SJSA1 (cell line): Measurements from ENCODE around the gene CDKN1A. TPM values are rescaled to one million over a fixed set of nuclear protein-coding genes. Genes with fewer than 3 reads are reported as not detected.
"Not testable (repeated sequence)": the region's sequence is repeated elsewhere in the genome, so short reads cannot be mapped to it uniquely, and the experiment has no call there.

Experiments used
- DNase-seq, 2 experiments: peaks; one replicate each; pipeline ENCODE4 v3.0.0-alpha.2; 2015 to 2020; ENCODE audit warnings: low spot score in 2 of 2, low read depth in 1 of 2
- H3K27ac ChIP-seq: fragments of 250-450 bp; sonication (Bioruptor Pico); 2 replicates; pipeline ENCODE4 v1.5.1; 2020; ENCODE audit warnings: mild to moderate bottlenecking, moderate library complexity
- H3K27me3 ChIP-seq: fragments of 250-450 bp; sonication (Bioruptor Pico); replicated peaks from 2 replicates; pipeline ENCODE4 v1.5.1; 2020; ENCODE audit warnings: mild to moderate bottlenecking, moderate library complexity
- H3K36me3 ChIP-seq: fragments of 250-450 bp; sonication (Bioruptor Pico); 2 replicates; pipeline ENCODE4 v1.5.1; 2020; ENCODE audit warnings: mild to moderate bottlenecking
- H3K4me1 ChIP-seq: fragments of 250-450 bp; sonication (Bioruptor Pico); replicated peaks from 2 replicates; pipeline ENCODE4 v1.6.1; 2021; ENCODE audit warnings: mild to moderate bottlenecking
- H3K4me3 ChIP-seq: fragments of 250-450 bp; sonication (Bioruptor Pico); 2 replicates; pipeline ENCODE4 v1.5.1; 2020; ENCODE audit warnings: mild to moderate bottlenecking
- H3K9me3 ChIP-seq: fragments of 250-450 bp; sonication (Bioruptor Pico); replicated peaks from 2 replicates; pipeline ENCODE4 v1.5.1; 2020; ENCODE audit warnings: mild to moderate bottlenecking
- total RNA-seq: library from RNA; depleted of rRNA; stranded (reverse); fragments of >200 nt; shearing (Covaris generic); gene quantifications from 2 replicates; pipeline ENCODE4 v1.2.3, GENCODE V29; 2014

Gene CDKN1A
- total RNA-seq, 1 experiment from 2014 or later, result 133 TPM

- no peaks in the 10 kb centered on the region for H3K36me3 ChIP-seq
- no peaks in the 10 kb centered on the region for H3K9me3 ChIP-seq
These were observed 39.5 kb downstream of the CDKN1A start for GRCh38 chr6:36717871-36718540.

GRCh38 chr6:36718560-36718959, 40.0 kb downstream of the CDKN1A start:
- DNase-seq, result no peak
- Histone ChIP-seq H3K4me1 (no peaks in the 10 kb centered on the region), H3K4me3 (no peak overlapping the region), H3K27ac (no peak overlapping the region), H3K27me3 (no peaks in the 10 kb centered on the region), H3K9me3 (no peaks in the 10 kb centered on the region), H3K36me3 (no peaks in the 10 kb centered on the region)

More at GRCh38 chr6:36717871-36718540, 39.5 kb downstream of the CDKN1A start:
- DNase-seq, result no peak
- no peak overlapping the region for H3K4me3 ChIP-seq
- no peaks in the 10 kb centered on the region for H3K4me1 ChIP-seq
- H3K27me3 ChIP-seq, result no peaks in the 10 kb centered on the region
- no peak overlapping the region for H3K27ac ChIP-seq

- no peak overlapping the region for H3K4me3 ChIP-seq
- no peaks in the 10 kb centered on the region for H3K4me1 ChIP-seq
- H3K36me3 ChIP-seq, result no peaks in the 10 kb centered on the region
- no peaks in the 10 kb centered on the region for H3K27me3 ChIP-seq
- DNase-seq, result no peak
- no peak overlapping the region for H3K27ac ChIP-seq
- no peaks in the 10 kb centered on the region for H3K9me3 ChIP-seq
These were observed 40.6 kb downstream of the CDKN1A start for GRCh38 chr6:36719126-36719525.

- Histone ChIP-seq H3K4me1 (no peaks in the 10 kb centered on the region), H3K27ac (no peak overlapping the region), H3K9me3 (no peaks in the 10 kb centered on the region), H3K27me3 (no peaks in the 10 kb centered on the region), H3K4me3 (no peak overlapping the region), H3K36me3 (no peaks in the 10 kb centered on the region)
- DNase-seq, result no peak
These were observed 42.0 kb downstream of the CDKN1A start for GRCh38 chr6:36720251-36721141.

GRCh38 chr6:36721369-36722140, 43.0 kb downstream of the CDKN1A start:
- Histone ChIP-seq H3K36me3 (no peaks in the 10 kb centered on the region), H3K27me3 (no peaks in the 10 kb centered on the region), H3K4me3 (no peak overlapping the region), H3K9me3 (no peaks in the 10 kb centered on the region), H3K27ac (no peak overlapping the region), H3K4me1 (no peaks in the 10 kb centered on the region)
- DNase-seq, result peak in 1 of 2 experiments; percentile 49

- DNase-seq, result peak in 1 of 2 experiments; percentile 39
- H3K4me1 ChIP-seq, result no peaks in the 10 kb centered on the region; the same call in 1 of the 2 replicates
- no peak overlapping the region for H3K27ac ChIP-seq
- H3K36me3 ChIP-seq, result no peaks in the 10 kb centered on the region
- no peaks in the 10 kb centered on the region for H3K9me3 ChIP-seq
- no peaks in the 10 kb centered on the region for H3K27me3 ChIP-seq
- H3K4me3 ChIP-seq, result no peak overlapping the region
These were observed 43.9 kb downstream of the CDKN1A start for GRCh38 chr6:36722365-36722764.

GRCh38 chr6:36722879-36723278, 44.4 kb downstream of the CDKN1A start:
- Histone ChIP-seq H3K36me3 (no peaks in the 10 kb centered on the region), H3K4me3 (no peak overlapping the region), H3K27ac (no peak overlapping the region), H3K27me3 (no peaks in the 10 kb centered on the region), H3K4me1 (peaks cover 2% of the 10 kb centered on the region), H3K9me3 (no peaks in the 10 kb centered on the region)
- DNase-seq, result no peak

- H3K9me3 ChIP-seq, DNase-seq, H3K4me3 ChIP-seq, H3K27me3 ChIP-seq, H3K27ac ChIP-seq, H3K4me1 ChIP-seq, H3K36me3 ChIP-seq: not testable (repeated sequence)
These were observed 45.5 kb downstream of the CDKN1A start for GRCh38 chr6:36723992-36724391.

GRCh38 chr6:36724514-36725390, 46.2 kb downstream of the CDKN1A start:
- Histone ChIP-seq H3K27ac (no peak overlapping the region), H3K36me3 (no peaks in the 10 kb centered on the region), H3K4me1 (peaks cover 12% of the 10 kb centered on the region), H3K4me3 (no peak overlapping the region), H3K27me3 (no peaks in the 10 kb centered on the region), H3K9me3 (no peaks in the 10 kb centered on the region)
- DNase-seq, result peak; percentile 39 to 68

GRCh38 chr6:36725581-36725980, 47.1 kb downstream of the CDKN1A start:
- no peaks in the 10 kb centered on the region for H3K27me3 ChIP-seq
- H3K4me3 ChIP-seq, result no peak overlapping the region
- no peak overlapping the region for H3K27ac ChIP-seq
- no peaks in the 10 kb centered on the region for H3K9me3 ChIP-seq
- H3K36me3 ChIP-seq, result no peaks in the 10 kb centered on the region
- peaks cover 12% of the 10 kb centered on the region for H3K4me1 ChIP-seq
- DNase-seq, result no peak

GRCh38 chr6:36727505-36728021, 49.0 kb downstream of the CDKN1A start:
- Histone ChIP-seq H3K36me3 (no peaks in the 10 kb centered on the region), H3K4me3 (no peak overlapping the region), H3K27me3 (no peaks in the 10 kb centered on the region), H3K4me1 (peaks cover 12% of the 10 kb centered on the region), H3K27ac (no peak overlapping the region), H3K9me3 (no peaks in the 10 kb centered on the region)
- peak in 1 of 2 experiments; percentile 43 for DNase-seq

GRCh38 chr6:36728289-36729160, 50.0 kb downstream of the CDKN1A start:
- H3K9me3 ChIP-seq, result no peaks in the 10 kb centered on the region
- H3K4me1 ChIP-seq, result peaks cover 12% of the 10 kb centered on the region
- no peak overlapping the region for H3K4me3 ChIP-seq
- H3K27ac ChIP-seq, result no peak overlapping the region
- DNase-seq, result no peak
- H3K36me3 ChIP-seq, result no peaks in the 10 kb centered on the region
- no peaks in the 10 kb centered on the region for H3K27me3 ChIP-seq
